ENCODE data around the gene PPFIBP2. TPM values are rescaled to one million over a fixed set of nuclear protein-coding genes. Genes with fewer than 3 reads are reported as not detected.

The PPFIBP2 gene
- total RNA-seq, 2 donors from 2014 or later, result 9.6 to 11.0 TPM

DNA sequence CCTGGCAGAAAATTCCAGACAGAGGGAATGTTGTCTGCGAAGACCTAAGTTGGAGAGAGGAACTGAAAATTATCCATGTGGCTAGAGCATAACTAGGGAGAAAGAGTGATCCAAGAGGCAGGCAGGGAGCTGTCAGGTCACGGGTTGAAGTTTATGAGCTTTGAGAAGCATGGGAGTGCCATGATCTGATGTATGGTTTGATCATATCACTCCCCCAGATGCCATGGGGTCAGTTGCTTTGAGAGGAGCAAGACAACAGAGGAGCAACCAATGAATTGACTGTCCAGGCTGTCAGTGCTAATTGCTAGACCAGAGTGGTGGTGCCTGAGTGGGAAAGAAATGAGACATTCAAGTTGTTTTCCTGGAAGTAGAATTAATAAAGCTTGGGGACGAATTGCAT is 105.5 kb downstream of the PPFIBP2 start:
- Mint-ChIP-seq H3K27ac (no peak overlapping the region), H3K4me3 (no peak overlapping the region), H3K4me1 (ENCODE audit: low read depth in 2 of 2) (no peaks in the 10 kb centered on the region), H3K36me3 (no peaks in the 10 kb centered on the region), H3K27me3 (no peaks in the 10 kb centered on the region), H3K9me3 (no peaks in the 10 kb centered on the region)
- DNase-seq (ENCODE audit: low spot score) (no peak), ATAC-seq (no peak)

DNA sequence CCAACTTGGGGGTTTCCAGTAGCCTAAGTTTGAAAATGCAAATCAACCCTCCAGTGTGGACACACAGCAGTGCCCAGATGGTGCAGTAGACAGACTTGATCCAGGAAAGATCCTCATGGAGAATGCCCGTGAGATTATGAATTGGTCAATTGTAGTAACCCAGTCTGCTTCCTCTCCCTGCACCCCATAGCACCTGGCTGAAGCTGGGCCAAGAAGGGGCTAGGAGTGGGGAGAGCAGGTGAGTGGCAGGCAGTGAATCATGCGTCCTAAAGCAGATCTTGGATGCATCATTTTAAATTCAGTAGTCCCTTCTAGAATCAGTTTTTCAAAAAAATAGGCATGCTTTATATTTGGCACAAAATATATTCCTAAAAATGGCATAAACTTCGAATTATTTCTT is 107.3 kb downstream of the PPFIBP2 start:
- Mint-ChIP-seq H3K36me3 (no peaks in the 10 kb centered on the region), H3K4me1 (ENCODE audit: low read depth in 2 of 2) (no peaks in the 10 kb centered on the region), H3K27me3 (no peaks in the 10 kb centered on the region), H3K27ac (no peak overlapping the region), H3K9me3 (no peaks in the 10 kb centered on the region), H3K4me3 (no peak overlapping the region)
- no peak for ATAC-seq
- DNase-seq (ENCODE audit: low spot score), result no peak

DNA sequence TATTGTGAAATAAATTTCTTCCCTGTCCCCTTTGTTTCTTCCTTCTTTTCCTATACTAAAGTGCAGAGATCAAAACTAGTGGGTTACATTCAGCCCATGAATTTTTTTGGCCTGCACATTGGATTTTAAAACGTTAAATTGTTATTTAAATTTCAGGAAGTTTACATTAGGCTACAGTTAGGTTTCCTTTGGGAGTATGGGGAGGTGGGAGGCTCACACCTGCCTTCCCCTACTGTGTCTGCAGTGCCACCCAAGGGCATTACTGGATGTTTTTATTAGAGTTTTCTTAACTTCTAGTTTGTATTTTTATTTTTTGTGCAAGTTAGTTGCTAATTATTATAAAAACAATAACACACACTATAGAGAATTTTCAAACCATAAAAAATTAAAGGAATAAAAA is 107.8 kb downstream of the PPFIBP2 start:
- Mint-ChIP-seq H3K27me3 (no peaks in the 10 kb centered on the region), H3K27ac (no peak overlapping the region), H3K4me3 (no peak overlapping the region), H3K9me3 (no peaks in the 10 kb centered on the region), H3K36me3 (no peaks in the 10 kb centered on the region), H3K4me1 (ENCODE audit: low read depth in 2 of 2) (no peaks in the 10 kb centered on the region)
- no peak for ATAC-seq
- DNase-seq (ENCODE audit: low spot score), result no peak

DNA sequence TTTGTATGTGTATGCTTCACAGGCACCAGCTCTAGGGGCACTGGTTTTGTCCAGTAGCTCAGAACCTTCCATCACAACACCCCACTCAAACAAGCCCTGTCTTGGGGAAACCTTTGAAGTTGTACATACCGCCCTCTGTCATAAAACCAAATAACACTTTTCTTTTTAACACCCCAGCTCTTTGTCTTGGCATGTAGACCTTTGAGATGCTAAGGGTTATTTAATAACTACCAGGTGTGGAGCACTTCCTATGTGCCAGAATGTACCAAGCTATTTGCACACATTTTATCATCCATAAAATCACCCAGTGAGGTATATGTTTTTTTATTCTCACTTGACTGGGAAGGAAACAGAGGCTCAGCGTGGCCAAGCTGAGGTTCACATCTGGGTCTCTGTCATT is 108.9 kb downstream of the PPFIBP2 start:
- ATAC-seq (no peak), DNase-seq (ENCODE audit: low spot score) (no peak)
- no peaks in the 10 kb centered on the region for H3K36me3 Mint-ChIP-seq
- no peaks in the 10 kb centered on the region for H3K27me3 Mint-ChIP-seq
- no peak overlapping the region for H3K4me3 Mint-ChIP-seq
- no peaks in the 10 kb centered on the region for H3K9me3 Mint-ChIP-seq
- H3K4me1 Mint-ChIP-seq (ENCODE audit: low read depth in 2 of 2), result no peaks in the 10 kb centered on the region
- no peak overlapping the region for H3K27ac Mint-ChIP-seq

DNA sequence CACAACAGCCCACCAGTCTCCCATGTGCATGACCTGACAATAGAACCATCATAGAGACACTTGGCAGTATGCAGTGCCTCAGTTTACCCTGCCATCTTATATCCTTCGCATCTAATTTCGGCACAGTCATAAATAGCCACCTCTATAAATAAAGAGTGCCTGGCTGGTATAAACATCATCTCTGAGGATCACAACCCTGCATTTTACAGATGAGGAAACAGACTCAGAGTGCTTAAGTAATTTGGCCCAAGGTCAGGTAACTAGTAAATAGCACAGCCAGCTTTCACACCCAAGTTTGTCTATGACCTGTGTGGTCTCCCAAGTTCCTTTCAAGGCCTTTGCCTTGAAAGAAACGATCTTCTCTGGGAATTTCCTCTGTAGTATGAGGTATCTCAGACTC is 114.9 kb downstream of the PPFIBP2 start:
- DNase-seq (ENCODE audit: low spot score) (no peak), ATAC-seq (no peak)
- Mint-ChIP-seq H3K4me1 (ENCODE audit: low read depth in 2 of 2) (no peaks in the 10 kb centered on the region), H3K27me3 (no peaks in the 10 kb centered on the region), H3K27ac (no peak overlapping the region), H3K36me3 (peaks cover 4% of the 10 kb centered on the region), H3K4me3 (no peak overlapping the region), H3K9me3 (no peaks in the 10 kb centered on the region)

DNA sequence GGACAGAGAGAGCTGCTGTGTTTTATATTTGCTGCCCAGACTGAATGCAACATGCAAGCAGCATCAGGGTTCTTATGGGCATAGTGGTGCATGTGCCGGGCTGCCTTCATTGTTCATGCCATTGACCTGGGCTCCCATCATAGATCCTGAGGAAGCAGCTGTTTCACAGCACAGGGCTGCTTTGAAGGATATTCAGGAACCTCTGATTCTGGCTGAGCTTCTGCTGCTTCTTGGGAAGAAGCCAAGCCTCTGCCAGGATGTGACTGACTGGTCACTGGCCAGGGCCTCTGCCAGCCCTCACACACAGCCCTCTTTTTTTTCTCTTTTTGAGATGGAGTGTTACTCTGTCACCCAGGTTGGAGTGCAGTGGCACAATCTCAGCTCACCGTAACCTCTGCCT is 116.2 kb downstream of the PPFIBP2 start:
- no peaks in the 10 kb centered on the region for H3K27me3 Mint-ChIP-seq
- no peaks in the 10 kb centered on the region for H3K9me3 Mint-ChIP-seq
- H3K36me3 Mint-ChIP-seq, result peaks cover 9% of the 10 kb centered on the region
- H3K27ac Mint-ChIP-seq, result no peak overlapping the region
- no peak for ATAC-seq
- no peak for DNase-seq (ENCODE audit: low spot score)
- no peak overlapping the region for H3K4me3 Mint-ChIP-seq
- H3K4me1 Mint-ChIP-seq (ENCODE audit: low read depth in 2 of 2), result no peaks in the 10 kb centered on the region

DNA sequence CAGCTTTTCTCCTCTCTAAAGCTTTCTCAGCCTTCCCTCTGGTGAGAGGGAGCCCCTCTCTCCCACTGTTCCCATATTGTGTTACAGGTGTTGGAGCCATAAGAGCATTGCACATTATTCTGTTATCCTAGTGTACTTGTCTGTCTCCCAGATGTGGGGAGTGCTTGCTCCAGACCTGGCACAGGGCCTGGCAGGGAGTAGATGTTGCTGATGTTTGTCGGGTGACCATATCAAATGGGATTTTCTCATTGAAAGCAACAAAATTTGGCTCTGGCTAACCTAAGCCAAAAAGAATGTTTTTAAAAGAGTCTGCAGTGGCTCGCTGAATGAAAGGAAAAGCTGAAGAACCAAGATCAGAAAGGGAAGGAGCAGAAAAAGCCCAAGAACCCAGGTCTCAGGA is 118.4 kb downstream of the PPFIBP2 start:
- H3K4me3 Mint-ChIP-seq, result no peak overlapping the region
- ATAC-seq (no peak), DNase-seq (ENCODE audit: low spot score) (no peak)
- no peaks in the 10 kb centered on the region for H3K9me3 Mint-ChIP-seq
- no peaks in the 10 kb centered on the region for H3K27me3 Mint-ChIP-seq
- H3K27ac Mint-ChIP-seq, result no peak overlapping the region
- no peaks in the 10 kb centered on the region for H3K4me1 Mint-ChIP-seq (ENCODE audit: low read depth in 2 of 2)
- peaks cover 13% of the 10 kb centered on the region for H3K36me3 Mint-ChIP-seq

DNA sequence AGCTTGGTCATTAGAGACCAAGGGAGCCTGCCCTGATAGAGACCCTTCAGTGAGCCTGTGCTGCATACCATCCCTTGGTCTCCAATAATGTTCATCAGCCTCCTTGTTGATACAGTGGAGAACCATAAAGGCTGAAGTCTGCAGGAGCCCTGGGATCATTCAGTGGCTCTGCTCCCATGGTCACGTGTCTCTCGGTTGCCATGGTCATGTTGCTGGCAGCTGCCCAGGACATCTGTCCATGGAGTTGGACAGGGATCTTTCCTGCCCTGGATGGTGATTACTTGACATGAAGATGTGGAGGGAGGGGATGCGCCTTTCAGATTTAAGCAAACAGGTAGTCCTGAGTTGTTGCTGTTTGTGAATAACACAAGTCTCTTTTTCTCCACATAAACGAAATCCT is 121.3 kb downstream of the PPFIBP2 start:
- Mint-ChIP-seq H3K4me3 (no peak overlapping the region), H3K27ac (no peak overlapping the region), H3K27me3 (no peaks in the 10 kb centered on the region), H3K9me3 (no peaks in the 10 kb centered on the region), H3K4me1 (ENCODE audit: low read depth in 2 of 2) (no peaks in the 10 kb centered on the region), H3K36me3 (peaks cover 13% of the 10 kb centered on the region)
- ATAC-seq (no peak), DNase-seq (ENCODE audit: low spot score) (no peak)

DNA sequence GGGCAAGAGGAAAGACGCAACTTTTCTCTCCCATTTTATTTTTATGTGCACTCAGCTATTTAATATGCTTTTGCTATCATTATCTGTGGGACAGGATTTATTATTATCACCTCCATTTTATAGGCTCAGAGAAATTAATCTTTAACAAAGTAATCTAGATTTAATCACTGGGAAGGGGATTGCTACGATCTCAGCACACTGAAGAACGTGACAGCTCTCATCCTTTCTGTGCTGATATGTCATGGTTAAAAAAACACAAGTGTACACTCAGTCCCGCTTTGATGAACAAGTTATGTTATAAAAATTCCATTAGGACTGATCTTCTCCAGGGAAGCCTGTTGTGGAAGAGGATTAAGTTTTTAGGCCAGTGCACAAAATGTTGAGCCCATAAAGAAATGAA is 121.9 kb downstream of the PPFIBP2 start:
- DNase-seq (ENCODE audit: low spot score) (no peak), ATAC-seq (no peak)
- Mint-ChIP-seq H3K9me3 (no peaks in the 10 kb centered on the region), H3K4me3 (no peak overlapping the region), H3K27me3 (no peaks in the 10 kb centered on the region), H3K27ac (no peak overlapping the region), H3K36me3 (peaks cover 13% of the 10 kb centered on the region), H3K4me1 (ENCODE audit: low read depth in 2 of 2) (no peaks in the 10 kb centered on the region)

DNA sequence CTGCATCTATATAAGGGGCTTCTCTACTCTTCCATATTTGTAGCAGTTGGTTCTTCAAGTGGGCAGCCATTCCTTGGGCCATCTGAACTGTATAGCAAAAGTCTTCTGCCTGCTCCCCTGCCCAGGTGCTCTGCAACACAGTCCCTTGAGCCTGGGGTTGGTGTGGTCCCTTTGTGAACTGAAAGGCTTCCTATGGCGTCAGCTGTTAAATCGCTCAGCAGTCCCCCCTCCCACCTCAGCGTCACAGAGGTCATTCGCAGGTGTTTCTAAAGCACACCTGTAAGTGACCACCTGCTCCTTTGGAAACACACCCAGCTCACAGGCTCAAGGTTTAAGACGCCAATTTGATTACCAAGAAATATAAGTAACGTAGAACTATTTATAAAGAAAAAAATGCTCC is 122.6 kb downstream of the PPFIBP2 start:
- H3K36me3 Mint-ChIP-seq, result peaks cover 13% of the 10 kb centered on the region
- no peaks in the 10 kb centered on the region for H3K27me3 Mint-ChIP-seq
- ATAC-seq (no peak), DNase-seq (ENCODE audit: low spot score) (no peak)
- no peaks in the 10 kb centered on the region for H3K4me1 Mint-ChIP-seq (ENCODE audit: low read depth in 2 of 2)
- no peaks in the 10 kb centered on the region for H3K9me3 Mint-ChIP-seq
- no peak overlapping the region for H3K4me3 Mint-ChIP-seq
- H3K27ac Mint-ChIP-seq, result no peak overlapping the region

DNA sequence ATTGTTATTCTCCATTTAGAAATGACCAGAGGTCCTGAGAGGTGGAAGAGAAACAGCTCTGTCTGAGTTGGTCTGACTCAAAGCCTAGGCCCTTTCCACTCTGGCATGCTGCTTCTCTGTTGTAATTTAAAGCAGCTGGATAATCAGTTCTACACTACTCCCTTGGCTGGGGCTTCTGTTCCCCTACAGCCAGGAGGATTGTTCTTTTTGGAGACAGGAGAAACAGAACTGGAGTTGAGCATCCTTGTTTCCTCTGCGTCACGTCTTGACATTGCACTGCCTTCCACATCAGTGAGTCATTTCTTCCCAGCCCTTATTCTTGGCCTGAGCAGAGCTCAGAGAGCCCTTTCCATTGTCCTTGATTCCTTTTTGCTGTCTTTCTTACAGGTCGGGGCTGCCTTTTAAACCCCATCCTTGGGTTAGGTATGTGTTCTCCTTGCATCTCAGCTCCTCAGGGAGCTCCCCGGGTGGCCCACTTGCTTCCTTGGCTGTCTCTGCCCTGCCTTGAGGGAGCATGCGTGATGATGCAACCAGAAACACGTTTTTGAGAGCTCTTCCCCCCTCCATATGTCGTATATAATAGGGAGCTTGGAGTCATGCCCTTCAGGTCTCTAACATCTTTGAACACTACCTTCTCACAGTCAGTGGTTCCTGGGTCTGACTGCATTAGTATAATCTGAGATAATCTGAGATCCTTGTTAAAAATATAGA is 123.8 kb downstream of the PPFIBP2 start:
- Mint-ChIP-seq H3K4me1 (ENCODE audit: low read depth in 2 of 2) (no peaks in the 10 kb centered on the region), H3K36me3 (peaks cover 9% of the 10 kb centered on the region)
- ATAC-seq, result no peak

DNA sequence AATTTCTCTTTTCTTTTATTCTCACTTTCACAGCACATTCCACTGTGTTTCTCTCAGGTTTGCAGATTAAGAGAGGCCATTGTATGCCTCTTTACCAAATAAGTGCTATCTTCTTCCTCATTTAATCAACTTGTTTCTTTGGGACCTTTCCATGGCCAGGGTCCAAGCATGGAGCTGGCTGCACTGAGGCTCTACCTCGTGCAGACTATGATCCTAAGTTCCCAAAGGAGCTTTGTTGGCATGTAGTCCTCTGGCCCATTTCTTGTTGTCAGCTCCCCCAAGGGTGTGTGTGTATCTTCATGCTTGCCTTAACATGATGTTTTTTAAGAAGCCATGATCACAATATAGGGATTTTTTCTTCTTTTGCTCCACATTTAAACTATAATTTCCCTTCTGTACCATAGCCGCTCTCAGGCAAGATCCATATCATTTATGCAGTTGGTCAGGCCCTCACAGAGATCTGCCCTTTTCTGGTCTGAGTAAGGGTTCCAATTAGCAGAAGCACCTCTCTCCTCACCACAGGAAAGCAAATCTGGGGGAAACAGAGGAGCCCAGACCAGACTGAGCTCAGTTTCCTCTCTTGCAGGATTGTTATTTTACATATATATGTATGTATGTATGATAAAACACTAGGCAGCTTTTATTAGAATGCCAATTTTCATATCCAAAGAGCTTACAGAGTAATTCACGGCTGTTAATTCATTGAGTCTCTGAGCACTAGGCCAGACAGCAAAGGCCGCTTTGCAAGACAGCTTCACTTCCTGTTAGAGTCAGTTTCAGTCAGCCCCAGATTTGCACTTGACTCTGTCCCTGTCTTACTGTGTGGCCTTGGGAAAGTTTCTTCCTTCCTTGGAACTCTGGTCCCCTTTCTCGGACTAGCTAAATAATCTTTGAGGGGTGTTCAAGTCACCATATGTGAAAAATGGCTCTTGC is 125.2 kb downstream of the PPFIBP2 start:
- Mint-ChIP-seq H3K27me3 (no peaks in the 10 kb centered on the region), H3K9me3 (no peaks in the 10 kb centered on the region), H3K4me1 (ENCODE audit: low read depth in 2 of 2) (no peaks in the 10 kb centered on the region), H3K36me3 (peaks cover 14% of the 10 kb centered on the region), H3K4me3 (no peak overlapping the region), H3K27ac (no peak overlapping the region)
- ATAC-seq (no peak), DNase-seq (ENCODE audit: low spot score) (no peak)

More for the DNA sequence above, 123.8 kb downstream of the PPFIBP2 start:
- no peaks in the 10 kb centered on the region for H3K27me3 Mint-ChIP-seq
- no peak for DNase-seq (ENCODE audit: low spot score)
- no peak overlapping the region for H3K27ac Mint-ChIP-seq
- no peaks in the 10 kb centered on the region for H3K9me3 Mint-ChIP-seq
- no peak overlapping the region for H3K4me3 Mint-ChIP-seq

DNA sequence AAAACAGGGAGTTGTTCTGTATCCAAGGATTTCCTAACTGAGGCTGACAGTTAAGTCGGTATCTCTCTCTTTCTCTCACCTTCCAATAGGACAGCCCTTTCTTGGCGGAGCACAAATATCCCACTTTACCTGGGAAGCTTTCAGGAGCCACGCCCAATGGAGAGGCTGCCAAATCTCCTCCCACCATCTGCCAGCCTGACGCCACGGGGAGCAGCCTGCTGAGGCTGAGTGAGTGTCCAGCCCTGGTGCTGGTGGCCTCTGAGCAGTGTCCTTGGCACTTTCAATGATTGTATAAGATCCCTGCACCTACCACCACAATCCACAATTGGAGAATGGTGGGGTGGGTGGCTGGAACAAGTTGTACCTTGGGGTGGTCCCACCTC is 125.8 kb downstream of the PPFIBP2 start:
- ATAC-seq (peak in 1 of 2 donors; percentile 17), DNase-seq (ENCODE audit: low spot score) (no peak)
- no peak overlapping the region for H3K27ac Mint-ChIP-seq
- no peaks in the 10 kb centered on the region for H3K4me1 Mint-ChIP-seq (ENCODE audit: low read depth in 2 of 2)
- H3K9me3 Mint-ChIP-seq, result no peaks in the 10 kb centered on the region
- H3K36me3 Mint-ChIP-seq, result peaks cover 10% of the 10 kb centered on the region
- H3K4me3 Mint-ChIP-seq, result no peak overlapping the region
- no peaks in the 10 kb centered on the region for H3K27me3 Mint-ChIP-seq

DNA sequence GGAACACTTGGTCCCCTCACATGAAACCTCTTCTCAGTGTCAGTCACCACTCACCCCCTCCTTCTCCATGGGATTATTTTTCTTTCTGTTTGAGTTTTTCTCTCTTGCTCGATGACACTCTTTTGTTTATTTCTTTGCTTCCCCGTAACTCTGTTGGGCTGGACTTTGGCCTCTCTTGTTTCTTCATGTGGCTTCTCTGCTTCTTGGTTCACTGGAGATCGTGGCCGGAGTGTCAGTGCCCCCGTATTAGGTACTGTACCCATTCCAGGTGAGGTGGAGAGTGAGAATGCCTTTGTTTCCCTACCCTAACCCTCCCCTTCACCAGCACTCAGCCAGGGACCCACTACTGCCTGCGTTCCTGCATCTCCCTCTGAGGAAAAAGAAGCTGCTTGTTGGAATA is 127.0 kb downstream of the PPFIBP2 start:
- H3K27me3 Mint-ChIP-seq, result no peaks in the 10 kb centered on the region
- no peaks in the 10 kb centered on the region for H3K4me1 Mint-ChIP-seq (ENCODE audit: low read depth in 2 of 2)
- no peak overlapping the region for H3K27ac Mint-ChIP-seq
- no peak for ATAC-seq
- DNase-seq (ENCODE audit: low spot score), result no peak
- no peaks in the 10 kb centered on the region for H3K9me3 Mint-ChIP-seq
- peaks cover 8% of the 10 kb centered on the region for H3K36me3 Mint-ChIP-seq
- no peak overlapping the region for H3K4me3 Mint-ChIP-seq

All from natural killer cell treated with Interleukin-12 subunit alpha and Interleukin-12 subunit beta and Interleukin-15 and Interleukin-18, amount 100 ng/mL, for 72 hours (primary cell).